ENCODE measurements around the gene BCAS3.

BCAS3 gene

DNA sequence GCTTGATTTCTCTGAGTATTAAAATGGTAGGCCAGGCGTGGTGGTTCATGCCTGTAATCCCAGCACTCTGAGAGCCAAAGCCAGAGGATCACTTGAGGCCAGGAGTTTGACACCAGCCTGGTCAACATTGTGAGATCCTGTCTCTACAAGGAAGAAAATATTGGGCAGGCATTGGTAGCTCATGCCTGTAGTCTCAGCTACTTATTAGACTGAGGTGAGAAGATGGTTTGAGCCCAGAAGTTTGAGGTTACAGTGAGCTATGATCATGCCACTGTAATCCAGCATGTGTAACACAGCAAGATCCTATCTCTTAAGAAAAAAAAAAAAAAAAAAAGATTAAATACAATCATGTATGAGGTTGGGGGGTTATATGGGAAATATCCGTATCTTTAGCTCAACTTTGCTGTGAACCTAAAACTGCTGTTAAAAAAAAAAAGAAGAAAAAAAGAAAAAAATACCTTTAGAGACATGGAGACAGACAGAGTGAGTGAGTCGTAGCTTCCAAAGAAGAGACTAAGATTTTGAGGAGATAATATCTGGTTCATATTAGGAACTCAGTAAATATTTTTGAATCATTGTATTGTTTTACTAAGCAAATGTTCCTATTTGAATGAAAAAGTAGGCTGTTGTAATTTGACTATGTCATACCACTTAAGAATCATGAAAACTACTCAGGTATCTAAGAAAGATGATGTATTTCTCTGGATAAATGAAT, 396.3 kb downstream of the BCAS3 start:
- H3K79me2 ChIP-seq, result no peaks in the 10 kb centered on the region
- no peak overlapping the region for H3K27ac ChIP-seq
- H2AFZ ChIP-seq, result no peak overlapping the region
- H3K27me3 ChIP-seq (ENCODE audit: control insufficient read depth, insufficient read depth, low read length), result no peaks in the 10 kb centered on the region
- H3K4me3 ChIP-seq (ENCODE audit: low read depth, low read length), result no peak overlapping the region
- TF ChIP-seq, protein P1, sequence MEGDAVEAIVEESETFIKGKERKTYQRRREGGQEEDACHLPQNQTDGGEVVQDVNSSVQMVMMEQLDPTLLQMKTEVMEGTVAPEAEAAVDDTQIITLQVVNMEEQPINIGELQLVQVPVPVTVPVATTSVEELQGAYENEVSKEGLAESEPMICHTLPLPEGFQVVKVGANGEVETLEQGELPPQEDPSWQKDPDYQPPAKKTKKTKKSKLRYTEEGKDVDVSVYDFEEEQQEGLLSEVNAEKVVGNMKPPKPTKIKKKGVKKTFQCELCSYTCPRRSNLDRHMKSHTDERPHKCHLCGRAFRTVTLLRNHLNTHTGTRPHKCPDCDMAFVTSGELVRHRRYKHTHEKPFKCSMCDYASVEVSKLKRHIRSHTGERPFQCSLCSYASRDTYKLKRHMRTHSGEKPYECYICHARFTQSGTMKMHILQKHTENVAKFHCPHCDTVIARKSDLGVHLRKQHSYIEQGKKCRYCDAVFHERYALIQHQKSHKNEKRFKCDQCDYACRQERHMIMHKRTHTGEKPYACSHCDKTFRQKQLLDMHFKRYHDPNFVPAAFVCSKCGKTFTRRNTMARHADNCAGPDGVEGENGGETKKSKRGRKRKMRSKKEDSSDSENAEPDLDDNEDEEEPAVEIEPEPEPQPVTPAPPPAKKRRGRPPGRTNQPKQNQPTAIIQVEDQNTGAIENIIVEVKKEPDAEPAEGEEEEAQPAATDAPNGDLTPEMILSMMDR (IDR thresholded peaks at IDR 0.05), result no peak
- no peaks in the 10 kb centered on the region for H3K9me3 ChIP-seq (ENCODE audit: control insufficient read depth, low read length)
- H3K4me2 ChIP-seq (ENCODE audit: low read length), result no peak overlapping the region
- no peaks in the 10 kb centered on the region for H3K4me1 ChIP-seq
- no peaks in the 10 kb centered on the region for H3K36me3 ChIP-seq (ENCODE audit: control insufficient read depth, insufficient read depth, low read length)
- no peak overlapping the region for H3K9ac ChIP-seq

DNA sequence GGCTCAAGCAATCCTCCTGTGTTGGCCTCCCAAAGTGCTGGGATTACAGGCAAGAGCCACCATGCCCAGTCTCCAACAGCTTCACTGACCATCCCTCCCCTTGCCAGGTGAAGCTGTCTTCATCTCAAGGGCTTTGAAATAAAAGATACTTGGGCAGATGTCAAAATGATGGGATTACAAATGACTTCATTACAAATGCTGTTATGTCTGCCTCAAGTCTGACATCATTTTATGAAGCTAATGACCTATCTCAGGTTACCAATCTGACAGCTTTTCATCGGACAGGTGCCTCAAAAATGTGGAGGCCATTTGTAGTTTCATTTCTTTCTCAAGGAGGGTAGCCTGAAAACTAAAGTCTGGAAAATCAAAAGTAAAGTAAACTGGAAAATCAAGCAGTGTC, 398.3 kb downstream of the BCAS3 start:
- no peak overlapping the region for H3K9ac ChIP-seq
- H3K36me3 ChIP-seq (ENCODE audit: control insufficient read depth, insufficient read depth, low read length), result no peaks in the 10 kb centered on the region
- no peaks in the 10 kb centered on the region for H3K9me3 ChIP-seq (ENCODE audit: control insufficient read depth, low read length)
- H3K4me3 ChIP-seq (ENCODE audit: low read depth, low read length), result no peak overlapping the region
- no peak overlapping the region for H2AFZ ChIP-seq
- no peaks in the 10 kb centered on the region for H3K79me2 ChIP-seq
- H3K4me1 ChIP-seq, result no peaks in the 10 kb centered on the region
- H3K4me2 ChIP-seq (ENCODE audit: low read length), result no peak overlapping the region
- H3K27me3 ChIP-seq (ENCODE audit: control insufficient read depth, insufficient read depth, low read length), result no peaks in the 10 kb centered on the region
- TF ChIP-seq, protein P1 (IDR thresholded peaks at IDR 0.05), result no peak
- H3K27ac ChIP-seq, result no peak overlapping the region

DNA sequence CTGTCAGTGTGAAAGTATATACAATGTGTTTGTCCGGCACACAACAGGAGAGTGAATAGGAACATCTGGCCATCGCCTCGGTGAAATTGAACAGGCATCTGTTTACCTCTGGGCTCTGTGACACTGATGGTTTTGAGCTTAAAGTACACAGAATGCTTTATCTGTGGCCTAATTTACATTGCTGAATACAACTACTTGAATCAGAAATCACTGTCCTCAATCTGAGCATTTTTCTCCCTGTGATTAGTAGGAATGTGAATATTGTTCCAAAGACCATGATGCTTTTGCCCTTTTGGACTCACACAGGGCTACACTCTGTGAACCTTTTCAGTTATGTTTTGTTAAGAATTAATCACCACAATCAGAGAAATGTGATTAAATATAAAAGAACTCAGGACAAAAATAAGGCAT, 399.0 kb downstream of the BCAS3 start:
- H3K27ac ChIP-seq, result no peak overlapping the region
- H2AFZ ChIP-seq, result no peak overlapping the region
- no peaks in the 10 kb centered on the region for H3K36me3 ChIP-seq (ENCODE audit: control insufficient read depth, insufficient read depth, low read length)
- no peak overlapping the region for H3K9ac ChIP-seq
- H3K27me3 ChIP-seq (ENCODE audit: control insufficient read depth, insufficient read depth, low read length), result no peaks in the 10 kb centered on the region
- H3K4me3 ChIP-seq (ENCODE audit: low read depth, low read length), result no peak overlapping the region
- no peaks in the 10 kb centered on the region for H3K9me3 ChIP-seq (ENCODE audit: control insufficient read depth, low read length)
- no peaks in the 10 kb centered on the region for H3K79me2 ChIP-seq
- TF ChIP-seq, protein P1 (IDR thresholded peaks at IDR 0.05), result no peak
- H3K4me1 ChIP-seq, result no peaks in the 10 kb centered on the region
- no peak overlapping the region for H3K4me2 ChIP-seq (ENCODE audit: low read length)

DNA sequence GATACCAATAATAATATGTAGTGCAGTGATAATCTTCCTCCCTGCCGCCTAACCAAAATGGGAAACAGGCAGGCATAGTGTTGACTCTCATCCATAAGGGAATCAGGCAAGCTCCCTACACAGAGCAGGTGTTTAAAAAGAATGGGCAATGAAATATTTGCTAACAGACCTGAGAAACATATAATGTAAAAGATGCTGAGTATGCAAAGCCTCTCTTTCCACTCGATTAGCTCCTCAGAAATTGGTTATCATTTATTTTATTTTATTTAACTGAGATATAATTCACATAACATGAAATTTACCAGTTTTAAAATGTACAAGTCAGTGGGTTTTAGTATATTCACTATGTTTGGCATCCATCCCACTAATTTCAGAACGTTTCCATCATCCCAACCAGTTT, 404.3 kb downstream of the BCAS3 start:
- Histone ChIP-seq H3K27ac (no peak overlapping the region), H3K4me3 (ENCODE audit: low read depth, low read length) (no peak overlapping the region), H3K9me3 (ENCODE audit: control insufficient read depth, low read length) (no peaks in the 10 kb centered on the region), H2AFZ (no peak overlapping the region), H3K79me2 (no peaks in the 10 kb centered on the region), H3K36me3 (ENCODE audit: control insufficient read depth, insufficient read depth, low read length) (no peaks in the 10 kb centered on the region), H3K27me3 (ENCODE audit: control insufficient read depth, insufficient read depth, low read length) (no peaks in the 10 kb centered on the region), H3K4me1 (no peaks in the 10 kb centered on the region), H3K4me2 (ENCODE audit: low read length) (no peak overlapping the region), H3K9ac (no peak overlapping the region)
- TF ChIP-seq, protein P1 (IDR thresholded peaks at IDR 0.05), result no peak

DNA sequence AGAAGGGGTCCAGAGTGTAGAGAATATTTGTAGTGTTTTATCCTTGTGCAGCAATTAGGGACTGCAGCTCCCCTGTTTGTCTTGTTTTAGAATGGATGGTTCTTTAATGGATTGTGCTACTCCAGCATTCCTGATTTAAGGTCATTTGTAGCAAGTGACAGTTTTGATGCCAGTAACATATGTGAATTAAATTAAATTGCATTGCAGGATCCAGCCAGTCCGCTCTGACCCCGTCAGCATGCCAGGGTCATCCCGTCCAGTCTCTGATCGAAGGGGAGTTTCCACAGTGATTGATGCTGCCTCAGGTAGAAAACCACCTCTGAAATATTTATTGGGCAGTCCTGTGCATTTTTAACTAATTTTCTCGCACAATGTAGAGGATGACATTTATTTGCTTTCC, 406.6 kb downstream of the BCAS3 start:
- H2AFZ ChIP-seq, result no peak overlapping the region
- no peaks in the 10 kb centered on the region for H3K36me3 ChIP-seq (ENCODE audit: control insufficient read depth, insufficient read depth, low read length)
- TF ChIP-seq, protein P1 (IDR thresholded peaks at IDR 0.05), result no peak
- H3K4me1 ChIP-seq, result no peaks in the 10 kb centered on the region
- no peaks in the 10 kb centered on the region for H3K27me3 ChIP-seq (ENCODE audit: control insufficient read depth, insufficient read depth, low read length)
- no peaks in the 10 kb centered on the region for H3K79me2 ChIP-seq
- no peak overlapping the region for H3K4me2 ChIP-seq (ENCODE audit: low read length)
- H3K9me3 ChIP-seq (ENCODE audit: control insufficient read depth, low read length), result no peaks in the 10 kb centered on the region
- H3K9ac ChIP-seq, result no peak overlapping the region
- no peak overlapping the region for H3K4me3 ChIP-seq (ENCODE audit: low read depth, low read length)
- no peak overlapping the region for H3K27ac ChIP-seq
